Right lobe of liver (tissue), 6 donors: ENCODE measurements around the gene GRIP1. TPM values are rescaled to one million over a fixed set of nuclear protein-coding genes. Genes with fewer than 3 reads are reported as not detected.

Source experiments
- ATAC-seq, 4 donors: fragments of 200-7000 bp; cut with Tn5 transposase; one replicate each; pipeline ENCODE4 v1.9.1; 2020; ENCODE audit warnings: mild to moderate bottlenecking in 4 of 4, moderate library complexity in 4 of 4
- DNase-seq, 3 donors: peaks; one replicate each; pipeline ENCODE4 v3.0.0-alpha.2; 2020
- H3K27ac ChIP-seq, 3 donors: fragments of 200-600 bp; one replicate each; pipeline ENCODE4 v1.8.0; 2022
- H3K27me3 ChIP-seq, 2 donors: fragments of 200-600 bp; one replicate each; pipeline ENCODE4 v1.8.0; 2022
- H3K36me3 ChIP-seq, 4 donors: fragments of 200-600 bp; sonication (generic) in 1 of 4; one replicate each; pipeline versions ENCODE4 v1.5.1 to v1.8.0; 2017 to 2022; ENCODE audit warnings: control low read depth in 1 of 4
- H3K4me1 ChIP-seq, 4 donors: fragments of 200-600 bp; sonication (generic) in 1 of 4; one replicate each; pipeline versions ENCODE4 v1.5.1 to v1.8.0; 2017 to 2022; ENCODE audit warnings: control low read depth in 1 of 4
- H3K4me3 ChIP-seq, 3 donors: fragments of 200-600 bp; one replicate each; pipeline ENCODE4 v1.8.0; 2022
- H3K9me3 ChIP-seq, 4 donors: fragments of 200-600 bp; sonication (generic) in 1 of 4; one replicate each; pipeline versions ENCODE4 v1.5.1 to v1.8.0; 2017 to 2022; ENCODE audit warnings: control low read depth in 1 of 4
- CTCF ChIP-seq, 4 donors: fragments of 200-600 bp in 3 of 4; fragments of 450-650 bp in 1 of 4; IDR thresholded peaks; one replicate each; pipeline versions ENCODE4 v1.5.1 to v1.8.0; 2016 to 2022; ENCODE audit warnings: antibody characterized with exemption in 4 of 4, mild to moderate bottlenecking in 2 of 4
- POLR2A ChIP-seq: fragments of 450-650 bp; IDR thresholded peaks from one replicate; pipeline ENCODE4 v1.6.1; 2017; ENCODE audit warnings: antibody characterized with exemption, mild to moderate bottlenecking
- WGBS: methylation state at CpG from one replicate; pipeline ENCODE4 v1.1.6; 2018; ENCODE audit warnings: low coverage, low lambda C conversion rate; ENCODE audit not compliant: insufficient coverage; ENCODE audit errors: missing lambda C conversion rate; 5-methylcytosine and 5-hydroxymethylcytosine counted together
- intact Hi-C, 2 donors: fragments of 100-400 bp; cut with DNase I; formaldehyde crosslinking; loops; one replicate each; pipeline versions ENCODE4 v1.11.2 to v1.14.1; 2022
- total RNA-seq, 6 experiments: library from RNA; depleted of rRNA in 2 of 6; stranded (reverse); fragments of >200 nt in 2 of 6; fragmentation: NEBNext Ultra II Directional in 3 of 6; extraction: Animal tissue kit (Norgen Biotek cat#: 25700) in 3 of 6; gene quantifications; one replicate each; pipeline versions ENCODE4 v1.1.0 to v1.2.4, GENCODE V29; 2016 to 2023
- donor health status: DM: no; HTN: yes; CAD: no.
- donor health status: DM: no; HTN: no; CAD: no.
- donor health status: DM: no; HTN: no; CAD: no.
- donor health status: DM: no; HTN: yes; CAD: no.
- donor health status: DM: no; HTN: yes; CAD: no.

Gene GRIP1
- total RNA-seq, 6 experiments from 2014 or later, result 0.22 to 0.78 (median 0.26) TPM; not detected in 3

- H3K9me3 ChIP-seq, result no peaks in the 10 kb centered on the region
- no peak overlapping the region for H3K4me3 ChIP-seq
- no peak for ATAC-seq
- intact Hi-C loops, result no loop called here
- H3K36me3 ChIP-seq, result no peaks in the 10 kb centered on the region
- WGBS, result no CpG with 5 or more reads among the region's 3 CpGs
- no peaks in the 10 kb centered on the region for H3K27me3 ChIP-seq
- no peak overlapping the region for H3K27ac ChIP-seq
- DNase-seq, result no peak
- no peaks in the 10 kb centered on the region for H3K4me1 ChIP-seq
- TF ChIP-seq POLR2A, result no peak
- TF ChIP-seq CTCF (IDR thresholded peaks at IDR 0.05), result no peak
Observed at GRCh38 chr12:66555113-66555512, 123.8 kb downstream of the GRIP1 start.

GRCh38 chr12:66552716-66553115, 126.2 kb downstream of the GRIP1 start:
- Histone ChIP-seq H3K36me3 (no peaks in the 10 kb centered on the region), H3K4me3 (no peak overlapping the region), H3K9me3 (no peaks in the 10 kb centered on the region), H3K27me3 (no peaks in the 10 kb centered on the region), H3K4me1 (no peaks in the 10 kb centered on the region), H3K27ac (no peak overlapping the region)
- intact Hi-C loops, result no loop called here
- DNase-seq (no peak), ATAC-seq (no peak)
- TF ChIP-seq CTCF (IDR thresholded peaks at IDR 0.05) (no peak), POLR2A (no peak)

- 63% methylated on average over 5 of the region's 5 CpGs for WGBS
- no peak for ATAC-seq
- intact Hi-C loops, result no loop called here
- no peak for DNase-seq
- Histone ChIP-seq H3K36me3 (no peaks in the 10 kb centered on the region), H3K4me1 (no peaks in the 10 kb centered on the region), H3K27me3 (no peaks in the 10 kb centered on the region), H3K9me3 (no peaks in the 10 kb centered on the region), H3K4me3 (no peak overlapping the region), H3K27ac (no peak overlapping the region)
- TF ChIP-seq CTCF (IDR thresholded peaks at IDR 0.05) (no peak), POLR2A (no peak)
Observed at GRCh38 chr12:66550626-66551025, 128.2 kb downstream of the GRIP1 start.

GRCh38 chr12:66549050-66549389, 129.9 kb downstream of the GRIP1 start:
- TF ChIP-seq POLR2A (no peak), CTCF (IDR thresholded peaks at IDR 0.05) (no peak)
- H3K4me3 ChIP-seq, result no peak overlapping the region
- H3K4me1 ChIP-seq, result no peaks in the 10 kb centered on the region
- WGBS, result 0% methylated on average over 1 of the region's 2 CpGs
- H3K36me3 ChIP-seq, result no peaks in the 10 kb centered on the region
- no peak for DNase-seq
- intact Hi-C loops, result no loop called here
- no peaks in the 10 kb centered on the region for H3K9me3 ChIP-seq
- no peak overlapping the region for H3K27ac ChIP-seq
- no peak for ATAC-seq
- H3K27me3 ChIP-seq, result no peaks in the 10 kb centered on the region

- H3K9me3 ChIP-seq, result no peaks in the 10 kb centered on the region
- no peak for DNase-seq
- 60% methylated on average over 4 of the region's 4 CpGs for WGBS
- ATAC-seq, result no peak
- H3K4me3 ChIP-seq, result no peak overlapping the region
- intact Hi-C loops, result no loop called here
- TF ChIP-seq POLR2A (no peak), CTCF (IDR thresholded peaks at IDR 0.05) (no peak)
- H3K4me1 ChIP-seq, result no peaks in the 10 kb centered on the region
- no peaks in the 10 kb centered on the region for H3K36me3 ChIP-seq
- no peak overlapping the region for H3K27ac ChIP-seq
- no peaks in the 10 kb centered on the region for H3K27me3 ChIP-seq
Observed at GRCh38 chr12:66548338-66549049, 130.4 kb downstream of the GRIP1 start.
